GM18498 (cell line): ENCODE data around the gene ODF2.
"Not testable (repeated sequence)": the region's sequence is repeated elsewhere in the genome, so short reads cannot be mapped to it uniquely, and the experiment has no call there.

ENCODE experiments used
- ATAC-seq: cut with Tn5 transposase; IDR thresholded peaks from one replicate; pipeline ENCODE4 v1.9.1; 2021; ENCODE audit warnings: mild to moderate bottlenecking, moderate library complexity; ENCODE audit not compliant: unreplicated experiment

The ODF2 gene

GRCh38 chr9:128455849-128456612 is at the start of gene ODF2:
Gene ODF2 (plus strand): TSS chr9:128456006. CDS start chr9:128456092, 86 bp downstream.
- ATAC-seq: peak; percentile 90

GRCh38 chr9:128406848-128407391 is 48.9 kb upstream of the ODF2 start:
- no peak for ATAC-seq

GRCh38 chr9:128408963-128409431 is 46.8 kb upstream of the ODF2 start:
- no peak for ATAC-seq

- ATAC-seq: no peak
These were observed 46.4 kb upstream of the ODF2 start for GRCh38 chr9:128409450-128409849.

- no peak for ATAC-seq
These were observed 45.8 kb upstream of the ODF2 start for GRCh38 chr9:128409978-128410377.

- no peak for ATAC-seq
These were observed 44.3 kb upstream of the ODF2 start for GRCh38 chr9:128411364-128412119.

GRCh38 chr9:128412120-128412790 is 43.6 kb upstream of the ODF2 start:
- ATAC-seq: no peak

GRCh38 chr9:128413728-128414127 is 42.1 kb upstream of the ODF2 start:
- not testable (repeated sequence) for ATAC-seq

- no peak for ATAC-seq
These were observed 41.3 kb upstream of the ODF2 start for GRCh38 chr9:128414461-128414860.

- ATAC-seq: no peak
These were observed 40.5 kb upstream of the ODF2 start for GRCh38 chr9:128415281-128415680.

- no peak for ATAC-seq
These were observed 39.8 kb upstream of the ODF2 start for GRCh38 chr9:128416014-128416413.

- no peak for ATAC-seq
These were observed 39.3 kb upstream of the ODF2 start for GRCh38 chr9:128416432-128417019.

GRCh38 chr9:128419061-128419925 is 36.5 kb upstream of the ODF2 start:
- ATAC-seq: no peak

GRCh38 chr9:128420060-128420650 is 35.7 kb upstream of the ODF2 start:
- peak; percentile 80 for ATAC-seq

GRCh38 chr9:128420651-128421481 is 34.9 kb upstream of the ODF2 start, which contains the start of gene CERCAM:
Gene CERCAM (plus strand): TSS chr9:128420857. CDS start chr9:128420878, 21 bp downstream.
- peak; percentile 78 for ATAC-seq

- no peak for ATAC-seq
These were observed 34.3 kb upstream of the ODF2 start for GRCh38 chr9:128421482-128421996.

GRCh38 chr9:128422022-128422782 is 33.6 kb upstream of the ODF2 start:
- ATAC-seq: not testable (repeated sequence)

GRCh38 chr9:128422783-128423150 is 33.0 kb upstream of the ODF2 start:
- no peak for ATAC-seq
